Osteoblast (primary cell): ENCODE results near the gene WDR88. TPM values are rescaled to one million over a fixed set of nuclear protein-coding genes. Genes with fewer than 3 reads are reported as not detected.
"Not testable (repeated sequence)": the region's sequence is repeated elsewhere in the genome, so short reads cannot be mapped to it uniquely, and the experiment has no call there.

Experiments
- DNase-seq: peaks from one replicate; pipeline ENCODE4 v3.0.0; 2011; ENCODE audit warnings: low spot score, mixed read lengths; ENCODE audit not compliant: insufficient read length; ENCODE audit errors: missing footprints
- H2AFZ ChIP-seq: 2 replicates; pipeline ENCODE4 v1.6.0; 2011; ENCODE audit warnings: mild to moderate bottlenecking, low read length
- H3K27ac ChIP-seq: 2 replicates; pipeline ENCODE4 v1.5.1; 2011; ENCODE audit warnings: mild to moderate bottlenecking, low read depth, low read length, moderate library complexity
- H3K27me3 ChIP-seq: 2 replicates; pipeline ENCODE4 v1.6.0; 2012; ENCODE audit warnings: mild to moderate bottlenecking, control low read depth, inconsistent platforms, low read length, moderate library complexity; ENCODE audit not compliant: insufficient read depth
- H3K36me3 ChIP-seq: 2 replicates; pipeline ENCODE4 v1.5.1; 2011; ENCODE audit warnings: mild to moderate bottlenecking, low read length, control low read depth, moderate library complexity; ENCODE audit not compliant: insufficient read depth
- H3K4me1 ChIP-seq: 2 replicates; pipeline ENCODE4 v1.5.1; 2011; ENCODE audit warnings: mild to moderate bottlenecking, low read length, control low read depth, moderate library complexity; ENCODE audit not compliant: insufficient read depth
- H3K4me2 ChIP-seq: 2 replicates; pipeline ENCODE4 v1.6.0; 2011; ENCODE audit warnings: mild to moderate bottlenecking, low read length; ENCODE audit not compliant: insufficient read depth
- H3K4me3 ChIP-seq: fragments of 200-600 bp; sonication (generic); 3 replicates; pipeline ENCODE4 v1.5.1; 2012; ENCODE audit warnings: mild to moderate bottlenecking, low read length, inconsistent platforms; ENCODE audit not compliant: insufficient read depth
- H3K79me2 ChIP-seq: 2 replicates; pipeline ENCODE4 v1.6.0; 2012; ENCODE audit warnings: mild to moderate bottlenecking, low read length, control low read depth, inconsistent platforms; ENCODE audit not compliant: insufficient read depth
- H3K9me3 ChIP-seq: 2 replicates; pipeline ENCODE4 v1.5.1; 2011; ENCODE audit warnings: low read depth, low read length, control low read depth
- H4K20me1 ChIP-seq: 2 replicates; pipeline ENCODE4 v1.6.0; 2012; ENCODE audit warnings: mild to moderate bottlenecking, low read length, control low read depth; ENCODE audit not compliant: insufficient read depth
- CTCF ChIP-seq: IDR thresholded peaks from 2 replicates; pipeline ENCODE4 v1.5.1; 2011; ENCODE audit warnings: mild to moderate bottlenecking, low read depth, low read length, moderate library complexity; ENCODE audit errors: extremely low read depth
- total RNA-seq: library from RNA; depleted of rRNA; stranded (reverse); fragments of >200 nt; gene quantifications from 2 replicates; pipeline ENCODE4 v1.2.3, GENCODE V29; 2012

The WDR88 gene
- total RNA-seq, 1 donor = not detected

DNA sequence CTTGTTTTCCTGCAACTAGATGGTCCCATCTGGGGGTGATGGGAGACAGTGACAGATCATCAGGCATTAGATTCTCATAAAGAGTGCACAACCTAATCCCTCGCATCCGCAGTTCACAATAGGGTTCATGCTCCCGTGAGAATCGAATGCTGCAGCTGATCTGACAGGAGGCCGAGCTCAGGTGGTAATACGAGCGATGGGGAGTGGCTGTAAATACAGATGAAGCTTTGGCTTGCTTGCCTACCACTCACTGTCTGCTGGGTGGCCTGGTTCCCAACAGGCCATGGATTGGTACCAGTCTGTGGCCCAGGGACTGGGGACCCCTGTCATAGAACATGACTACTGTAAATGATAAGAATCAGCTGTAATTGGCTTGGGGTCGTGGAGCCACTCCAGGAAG is 28.0 kb downstream of the WDR88 start:
- Histone ChIP-seq H3K9me3 (no peaks in the 10 kb centered on the region), H3K4me1 (peaks cover 3% of the 10 kb centered on the region), H3K79me2 (no peaks in the 10 kb centered on the region), H3K4me2 (no peak overlapping the region), H2AFZ (no peak overlapping the region), H3K36me3 (no peaks in the 10 kb centered on the region), H3K4me3 (no peak overlapping the region), H3K27ac (no peak overlapping the region), H4K20me1 (no peaks in the 10 kb centered on the region), H3K27me3 (no peaks in the 10 kb centered on the region)
- no peak for TF ChIP-seq CTCF
- no peak for DNase-seq

DNA sequence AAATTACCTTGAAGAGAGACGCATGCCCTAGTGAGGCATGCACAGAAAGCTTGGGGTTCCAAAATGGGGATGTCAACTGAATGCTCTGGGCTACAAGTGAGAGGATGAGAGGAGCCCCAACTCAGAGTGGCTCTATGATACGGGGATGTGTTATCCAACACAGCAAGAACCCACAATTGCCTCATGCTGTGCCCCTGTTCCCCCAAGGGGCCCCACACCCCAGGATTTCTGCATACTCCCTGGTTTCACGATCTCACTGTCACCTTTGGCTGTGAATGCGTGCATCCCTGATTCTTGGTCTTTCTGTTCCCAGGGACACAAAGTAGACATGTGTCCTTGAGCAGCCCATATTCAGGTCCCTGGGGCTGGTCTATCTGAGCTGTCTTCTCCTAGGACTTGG is 29.3 kb downstream of the WDR88 start:
- no peak overlapping the region for H3K4me3 ChIP-seq

GRCh38 chr19:33163481-33163880 is 31.6 kb downstream of the WDR88 start:
- Histone ChIP-seq H3K79me2 (no peaks in the 10 kb centered on the region), H3K4me1 (no peaks in the 10 kb centered on the region), H3K4me3 (no peak overlapping the region), H2AFZ (no peak overlapping the region), H3K36me3 (no peaks in the 10 kb centered on the region), H3K27ac (no peak overlapping the region), H3K9me3 (no peaks in the 10 kb centered on the region), H3K27me3 (no peaks in the 10 kb centered on the region), H3K4me2 (no peak overlapping the region), H4K20me1 (no peaks in the 10 kb centered on the region)
- DNase-seq = no peak
- TF ChIP-seq CTCF = no peak

More for the DNA sequence above, 29.3 kb downstream of the WDR88 start:
- no peak for DNase-seq
- peaks cover under 1% of the 10 kb centered on the region for H3K4me1 ChIP-seq
- no peaks in the 10 kb centered on the region for H4K20me1 ChIP-seq
- no peak for TF ChIP-seq CTCF
- H2AFZ ChIP-seq = no peak overlapping the region
- no peak overlapping the region for H3K27ac ChIP-seq
- no peaks in the 10 kb centered on the region for H3K36me3 ChIP-seq
- no peaks in the 10 kb centered on the region for H3K9me3 ChIP-seq
- no peaks in the 10 kb centered on the region for H3K79me2 ChIP-seq
- no peak overlapping the region for H3K4me2 ChIP-seq
- H3K27me3 ChIP-seq = no peaks in the 10 kb centered on the region

DNA sequence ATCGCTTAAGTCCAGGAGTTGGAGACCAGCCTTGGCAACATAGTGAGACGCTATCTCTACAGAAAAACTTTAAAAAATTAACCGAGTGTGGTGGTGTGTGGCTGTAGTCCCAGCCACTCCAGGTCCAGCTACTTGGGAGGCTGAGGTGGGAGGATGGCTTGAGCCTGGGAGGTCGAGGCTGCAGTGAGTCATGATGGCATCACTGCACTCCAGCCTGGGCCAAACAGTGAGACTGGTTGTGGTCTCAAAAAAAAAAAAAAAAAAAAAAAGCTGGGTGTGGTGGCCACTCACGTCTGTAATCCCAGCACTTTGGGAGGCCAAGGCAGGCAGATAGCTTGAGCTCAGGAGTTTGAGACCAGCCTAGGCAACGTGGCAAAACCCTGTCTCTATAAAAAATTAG is 34.1 kb downstream of the WDR88 start:
- not testable (repeated sequence) for H3K27ac ChIP-seq, H3K4me2 ChIP-seq, H3K9me3 ChIP-seq, H3K4me3 ChIP-seq, DNase-seq, H3K79me2 ChIP-seq, H2AFZ ChIP-seq, H3K4me1 ChIP-seq, H3K36me3 ChIP-seq, H3K27me3 ChIP-seq, H4K20me1 ChIP-seq
